ENCODE measurements around the gene ISM1. TPM values are rescaled to one million over a fixed set of nuclear protein-coding genes. Genes with fewer than 3 reads are reported as not detected.

ISM1 gene
- polyA plus RNA-seq, 1 experiment: not detected

- POLR2A ChIA-PET: no interaction called here
- Histone ChIP-seq H3K27me3 (ENCODE audit: control insufficient read depth, insufficient read depth, low read length) (no peaks in the 10 kb centered on the region), H3K27ac (ENCODE audit: low read depth, low read length) (no peak overlapping the region), H3K9me3 (ENCODE audit: control insufficient read depth, insufficient read depth, low read length) (no peaks in the 10 kb centered on the region), H3K4me3 (ENCODE audit: low read depth, low read length) (no peak overlapping the region)
- TF ChIP-seq, protein P1, sequence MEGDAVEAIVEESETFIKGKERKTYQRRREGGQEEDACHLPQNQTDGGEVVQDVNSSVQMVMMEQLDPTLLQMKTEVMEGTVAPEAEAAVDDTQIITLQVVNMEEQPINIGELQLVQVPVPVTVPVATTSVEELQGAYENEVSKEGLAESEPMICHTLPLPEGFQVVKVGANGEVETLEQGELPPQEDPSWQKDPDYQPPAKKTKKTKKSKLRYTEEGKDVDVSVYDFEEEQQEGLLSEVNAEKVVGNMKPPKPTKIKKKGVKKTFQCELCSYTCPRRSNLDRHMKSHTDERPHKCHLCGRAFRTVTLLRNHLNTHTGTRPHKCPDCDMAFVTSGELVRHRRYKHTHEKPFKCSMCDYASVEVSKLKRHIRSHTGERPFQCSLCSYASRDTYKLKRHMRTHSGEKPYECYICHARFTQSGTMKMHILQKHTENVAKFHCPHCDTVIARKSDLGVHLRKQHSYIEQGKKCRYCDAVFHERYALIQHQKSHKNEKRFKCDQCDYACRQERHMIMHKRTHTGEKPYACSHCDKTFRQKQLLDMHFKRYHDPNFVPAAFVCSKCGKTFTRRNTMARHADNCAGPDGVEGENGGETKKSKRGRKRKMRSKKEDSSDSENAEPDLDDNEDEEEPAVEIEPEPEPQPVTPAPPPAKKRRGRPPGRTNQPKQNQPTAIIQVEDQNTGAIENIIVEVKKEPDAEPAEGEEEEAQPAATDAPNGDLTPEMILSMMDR (IDR thresholded peaks at IDR 0.05; ENCODE audit: low read depth, low read length): no peak
- no peak for DNase-seq (ENCODE audit: low read depth, low spot score)
- CTCF ChIA-PET: interaction anchor here (0.5 to 2.4 kb wide), 10 partner anchors 15 to 508 kb away, joined by 3 to 13 read pairs (median 3); no protein-coding TSS in a partner anchor
Measured at GRCh38 chr20:13262302-13262650, 41.2 kb downstream of the ISM1 start.

DNA sequence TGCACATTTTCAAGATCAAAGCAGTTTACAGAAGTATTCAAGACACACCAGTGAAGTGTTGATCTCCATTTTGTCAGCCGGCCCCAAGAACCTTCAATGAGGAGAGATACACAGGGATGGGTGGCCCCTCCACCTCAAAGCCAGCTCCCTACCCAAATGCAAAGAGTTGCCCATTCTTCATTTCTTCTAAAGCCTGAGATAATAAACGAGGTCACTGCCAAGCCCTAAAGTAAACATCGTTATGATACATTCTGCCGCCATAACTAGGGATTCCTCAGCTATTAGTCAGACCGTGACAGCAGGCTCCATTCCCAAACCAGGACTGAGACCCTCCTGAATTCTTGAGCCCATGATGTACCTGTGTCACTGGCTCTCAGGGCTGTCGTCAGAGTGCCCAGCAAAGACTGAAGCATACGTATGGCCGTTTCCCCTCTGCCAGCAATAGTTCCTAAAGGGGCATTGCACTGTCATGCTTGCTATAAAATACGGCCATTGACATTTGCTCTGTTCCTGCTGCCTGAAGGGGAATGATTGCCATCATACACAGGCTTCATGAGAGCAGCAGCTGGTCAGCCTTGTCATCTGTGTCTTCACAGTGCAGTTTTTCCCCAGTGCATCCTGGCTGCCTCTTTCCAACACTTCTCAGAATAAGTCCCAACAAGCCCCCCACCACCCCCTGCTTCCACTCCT, 41.7 kb downstream of the ISM1 start:
- no peak for DNase-seq (ENCODE audit: low read depth, low spot score)
- Histone ChIP-seq H3K9me3 (ENCODE audit: control insufficient read depth, insufficient read depth, low read length) (no peaks in the 10 kb centered on the region), H3K27ac (ENCODE audit: low read depth, low read length) (no peak overlapping the region), H3K27me3 (ENCODE audit: control insufficient read depth, insufficient read depth, low read length) (no peaks in the 10 kb centered on the region), H3K4me3 (ENCODE audit: low read depth, low read length) (no peak overlapping the region)
- TF ChIP-seq, protein P1 (IDR thresholded peaks at IDR 0.05; ENCODE audit: low read depth, low read length): no peak
- ChIA-PET POLR2A (no interaction called here), CTCF (interaction anchor here (0.7 to 2.4 kb wide), 9 partner anchors 15 to 508 kb away, joined by 3 to 13 read pairs (median 3); no protein-coding TSS in a partner anchor)

GRCh38 chr20:13263451-13263850, 42.4 kb downstream of the ISM1 start:
- Histone ChIP-seq H3K4me3 (ENCODE audit: low read depth, low read length) (no peak overlapping the region), H3K27me3 (ENCODE audit: control insufficient read depth, insufficient read depth, low read length) (no peaks in the 10 kb centered on the region), H3K9me3 (ENCODE audit: control insufficient read depth, insufficient read depth, low read length) (no peaks in the 10 kb centered on the region), H3K27ac (ENCODE audit: low read depth, low read length) (no peak overlapping the region)
- TF ChIP-seq, protein P1 (IDR thresholded peaks at IDR 0.05; ENCODE audit: low read depth, low read length): no peak
- DNase-seq (ENCODE audit: low read depth, low spot score): no peak
- POLR2A ChIA-PET: no interaction called here
- CTCF ChIA-PET: no interaction called here

GRCh38 chr20:13264907-13265306, 43.8 kb downstream of the ISM1 start:
- DNase-seq (ENCODE audit: low read depth, low spot score): no peak
- Histone ChIP-seq H3K9me3 (ENCODE audit: control insufficient read depth, insufficient read depth, low read length) (no peaks in the 10 kb centered on the region), H3K4me3 (ENCODE audit: low read depth, low read length) (no peak overlapping the region), H3K27ac (ENCODE audit: low read depth, low read length) (no peak overlapping the region), H3K27me3 (ENCODE audit: control insufficient read depth, insufficient read depth, low read length) (no peaks in the 10 kb centered on the region)
- TF ChIP-seq, protein P1 (IDR thresholded peaks at IDR 0.05; ENCODE audit: low read depth, low read length): no peak
- CTCF ChIA-PET: interaction anchor here (0.8 to 1.3 kb wide), 3 partner anchors 117 to 282 kb away, joined by 3 to 4 read pairs (median 4); no protein-coding TSS in a partner anchor
- POLR2A ChIA-PET: no interaction called here

GRCh38 chr20:13265941-13266340, 44.9 kb downstream of the ISM1 start:
- Histone ChIP-seq H3K27me3 (ENCODE audit: control insufficient read depth, insufficient read depth, low read length) (no peaks in the 10 kb centered on the region), H3K27ac (ENCODE audit: low read depth, low read length) (no peak overlapping the region), H3K4me3 (ENCODE audit: low read depth, low read length) (no peak overlapping the region), H3K9me3 (ENCODE audit: control insufficient read depth, insufficient read depth, low read length) (no peaks in the 10 kb centered on the region)
- TF ChIP-seq, protein P1 (IDR thresholded peaks at IDR 0.05; ENCODE audit: low read depth, low read length): no peak
- no peak for DNase-seq (ENCODE audit: low read depth, low spot score)
- ChIA-PET POLR2A (no interaction called here), CTCF (no interaction called here)
